ENCODE results near the gene GP9.

GP9 gene

DNA sequence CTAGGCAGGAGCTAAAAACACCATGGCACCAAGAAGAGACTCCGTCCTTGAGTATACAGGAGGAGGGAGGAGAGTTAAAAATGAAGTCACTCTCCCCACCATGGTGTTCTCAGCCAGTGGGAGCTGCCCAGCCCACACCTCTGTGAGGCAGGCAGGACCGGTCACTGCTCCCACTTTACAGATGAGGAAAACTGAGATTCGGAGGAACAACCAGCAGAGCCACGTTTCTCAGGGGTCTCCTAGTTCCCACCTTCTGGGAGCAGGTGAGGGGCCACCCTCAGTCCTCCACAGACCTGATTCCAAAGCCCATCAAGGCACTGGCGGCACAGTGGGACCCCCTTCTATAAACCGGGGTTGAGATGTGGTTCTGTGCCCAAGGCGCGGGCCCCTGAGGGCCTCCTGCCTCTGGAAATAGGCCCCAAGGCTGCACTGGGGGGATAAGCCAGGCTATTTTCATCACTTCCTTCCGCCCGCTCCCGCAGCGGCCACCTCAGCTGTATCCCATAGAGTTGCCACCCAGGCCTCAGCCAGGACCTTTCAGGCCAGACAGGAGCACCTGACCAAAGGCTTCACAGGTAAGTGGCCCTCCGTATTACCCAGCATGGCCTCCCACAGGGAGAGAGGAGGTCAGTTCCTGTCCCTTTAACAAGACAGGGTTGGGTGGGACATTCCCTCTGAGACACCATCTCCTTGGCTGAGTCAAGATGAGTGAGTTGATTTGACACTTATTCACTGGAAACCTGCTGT, at the start of gene GP9:
GP9 (plus strand) TSS at position 504 of the 747 bp plus-strand sequence. CDS start 961 bp downstream, outside the sequence.
- H4K20me1 ChIP-seq (ENCODE audit: insufficient read depth, low read length), result no peaks in the 10 kb centered on the region
- peaks cover 18% of the 10 kb centered on the region; the same call in 1 of the 2 replicates for H3K27me3 ChIP-seq (ENCODE audit: low read depth, low read length)
- H3K27ac ChIP-seq (ENCODE audit: low read length), result no peak within 1 kb of the TSS
- TF ChIP-seq EZH2phosphoT487 (IDR thresholded peaks at IDR 0.05; ENCODE audit: low read depth), result no peak
- TF ChIP-seq, protein P1, sequence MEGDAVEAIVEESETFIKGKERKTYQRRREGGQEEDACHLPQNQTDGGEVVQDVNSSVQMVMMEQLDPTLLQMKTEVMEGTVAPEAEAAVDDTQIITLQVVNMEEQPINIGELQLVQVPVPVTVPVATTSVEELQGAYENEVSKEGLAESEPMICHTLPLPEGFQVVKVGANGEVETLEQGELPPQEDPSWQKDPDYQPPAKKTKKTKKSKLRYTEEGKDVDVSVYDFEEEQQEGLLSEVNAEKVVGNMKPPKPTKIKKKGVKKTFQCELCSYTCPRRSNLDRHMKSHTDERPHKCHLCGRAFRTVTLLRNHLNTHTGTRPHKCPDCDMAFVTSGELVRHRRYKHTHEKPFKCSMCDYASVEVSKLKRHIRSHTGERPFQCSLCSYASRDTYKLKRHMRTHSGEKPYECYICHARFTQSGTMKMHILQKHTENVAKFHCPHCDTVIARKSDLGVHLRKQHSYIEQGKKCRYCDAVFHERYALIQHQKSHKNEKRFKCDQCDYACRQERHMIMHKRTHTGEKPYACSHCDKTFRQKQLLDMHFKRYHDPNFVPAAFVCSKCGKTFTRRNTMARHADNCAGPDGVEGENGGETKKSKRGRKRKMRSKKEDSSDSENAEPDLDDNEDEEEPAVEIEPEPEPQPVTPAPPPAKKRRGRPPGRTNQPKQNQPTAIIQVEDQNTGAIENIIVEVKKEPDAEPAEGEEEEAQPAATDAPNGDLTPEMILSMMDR (IDR thresholded peaks at IDR 0.05; ENCODE audit: low read depth, low read length), result no peak
- H3K9me3 ChIP-seq (ENCODE audit: insufficient read depth, low read length), result no peaks in the 10 kb centered on the region
- H3K4me3 ChIP-seq (ENCODE audit: low read length), result no peak within 1 kb of the TSS
- no peaks in the 10 kb centered on the region for H3K4me1 ChIP-seq (ENCODE audit: low read length)
- H3K4me2 ChIP-seq (ENCODE audit: low read length), result no peak within 1 kb of the TSS
- H3K36me3 ChIP-seq (replicated peaks; ENCODE audit: low read depth, low read length), result no peaks in the 10 kb centered on the region
- H2AFZ ChIP-seq (ENCODE audit: low read depth, low read length), result no peak within 1 kb of the TSS
- H3K9ac ChIP-seq (ENCODE audit: low read length), result no peak within 1 kb of the TSS
- H3K79me2 ChIP-seq (ENCODE audit: low read length), result no peaks in the 10 kb centered on the region

DNA sequence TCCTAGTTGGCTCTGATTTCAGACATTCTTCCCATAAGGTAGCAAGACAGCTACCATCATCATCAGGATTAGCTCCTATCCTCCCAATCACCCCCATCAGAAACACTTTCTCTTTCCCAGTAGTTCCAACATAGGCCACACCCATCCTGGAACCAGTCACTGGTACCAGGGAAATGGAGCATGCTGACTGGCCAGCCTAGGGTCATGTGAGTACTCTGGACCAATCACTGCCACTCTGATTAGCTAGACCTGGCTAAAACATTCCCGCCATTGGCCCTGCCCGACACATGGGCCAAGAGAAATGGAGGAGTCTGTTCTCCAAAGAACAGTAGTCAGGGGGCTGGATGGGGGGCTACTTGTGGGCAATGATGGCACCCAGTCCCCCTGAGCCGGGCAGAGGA, 47.1 kb upstream of the GP9 start:
- Histone ChIP-seq H3K4me2 (ENCODE audit: low read length) (no peak overlapping the region), H3K27ac (ENCODE audit: low read length) (no peak overlapping the region), H3K36me3 (replicated peaks; ENCODE audit: low read depth, low read length) (no peaks in the 10 kb centered on the region), H2AFZ (ENCODE audit: low read depth, low read length) (no peak overlapping the region), H3K79me2 (ENCODE audit: low read length) (no peaks in the 10 kb centered on the region), H3K27me3 (ENCODE audit: low read depth, low read length) (no peaks in the 10 kb centered on the region; the same call in 1 of the 2 replicates), H3K4me1 (ENCODE audit: low read length) (peaks cover 15% of the 10 kb centered on the region), H3K4me3 (ENCODE audit: low read length) (no peak overlapping the region), H4K20me1 (ENCODE audit: insufficient read depth, low read length) (no peaks in the 10 kb centered on the region), H3K9ac (ENCODE audit: low read length) (no peak overlapping the region), H3K9me3 (ENCODE audit: insufficient read depth, low read length) (no peaks in the 10 kb centered on the region)
- TF ChIP-seq EZH2phosphoT487 (IDR thresholded peaks at IDR 0.05; ENCODE audit: low read depth), result no peak
- TF ChIP-seq, protein P1 (IDR thresholded peaks at IDR 0.05; ENCODE audit: low read depth, low read length), result no peak

DNA sequence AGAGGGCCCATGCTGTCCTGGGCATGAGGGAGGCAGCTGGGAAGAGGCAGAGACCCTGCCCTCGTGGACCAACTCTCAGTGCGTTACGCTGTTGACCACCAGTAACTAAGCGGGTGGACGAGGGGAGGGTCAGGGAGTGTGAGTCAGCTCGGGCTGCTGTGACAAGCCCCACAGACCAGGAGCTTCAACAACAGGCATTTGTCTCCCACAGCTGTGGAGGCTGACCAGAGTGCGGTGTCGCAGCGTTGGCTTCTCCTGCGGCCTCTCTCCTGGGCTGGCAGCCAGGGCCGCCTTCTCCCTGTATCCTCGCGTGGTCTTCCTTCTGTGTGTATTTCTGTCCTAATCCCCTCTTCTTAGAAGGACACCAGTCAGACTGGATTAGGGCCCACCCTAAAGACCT, 46.4 kb upstream of the GP9 start:
- Histone ChIP-seq H3K9ac (ENCODE audit: low read length) (no peak overlapping the region), H3K4me3 (ENCODE audit: low read length) (no peak overlapping the region), H3K36me3 (replicated peaks; ENCODE audit: low read depth, low read length) (no peaks in the 10 kb centered on the region), H3K9me3 (ENCODE audit: insufficient read depth, low read length) (no peaks in the 10 kb centered on the region), H3K27ac (ENCODE audit: low read length) (no peak overlapping the region), H4K20me1 (ENCODE audit: insufficient read depth, low read length) (no peaks in the 10 kb centered on the region), H3K4me1 (ENCODE audit: low read length) (peaks cover 15% of the 10 kb centered on the region), H3K4me2 (ENCODE audit: low read length) (no peak overlapping the region), H3K27me3 (ENCODE audit: low read depth, low read length) (peaks cover 2% of the 10 kb centered on the region; the same call in 1 of the 2 replicates), H3K79me2 (ENCODE audit: low read length) (no peaks in the 10 kb centered on the region), H2AFZ (ENCODE audit: low read depth, low read length) (no peak overlapping the region)
- TF ChIP-seq, protein P1 (IDR thresholded peaks at IDR 0.05; ENCODE audit: low read depth, low read length), result no peak
- no peak for TF ChIP-seq EZH2phosphoT487 (IDR thresholded peaks at IDR 0.05; ENCODE audit: low read depth)

DNA sequence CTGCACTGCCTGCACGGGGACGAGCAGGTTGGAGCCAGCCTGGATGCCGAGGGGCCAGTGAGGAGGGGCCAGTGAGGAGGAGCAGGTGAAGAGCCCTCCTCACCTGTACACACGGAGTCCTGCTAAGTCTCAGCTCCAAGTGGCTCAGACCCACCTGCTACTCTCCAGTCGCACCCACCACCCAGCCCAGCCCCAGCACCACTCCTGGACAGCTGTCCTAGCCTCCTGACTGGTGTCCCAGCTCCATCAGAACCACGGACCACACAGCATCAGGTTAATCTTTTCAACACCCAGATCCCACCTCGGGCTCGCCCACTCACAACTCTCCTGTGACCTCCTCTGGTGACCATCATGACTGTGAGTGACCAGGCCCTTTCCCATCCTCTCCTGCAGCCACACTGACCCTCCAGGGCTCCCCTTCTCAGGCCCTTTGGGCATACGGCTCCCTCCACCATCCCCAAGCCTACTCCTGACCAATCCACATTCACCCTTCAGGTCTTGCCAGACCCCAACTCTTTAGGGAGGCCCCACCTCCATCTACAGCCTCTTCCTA, 45.7 kb upstream of the GP9 start:
- Histone ChIP-seq H3K9me3 (ENCODE audit: insufficient read depth, low read length) (no peaks in the 10 kb centered on the region), H3K27ac (ENCODE audit: low read length) (no peak overlapping the region), H4K20me1 (ENCODE audit: insufficient read depth, low read length) (no peaks in the 10 kb centered on the region), H3K4me1 (ENCODE audit: low read length) (peaks cover 15% of the 10 kb centered on the region), H2AFZ (ENCODE audit: low read depth, low read length) (no peak overlapping the region), H3K9ac (ENCODE audit: low read length) (no peak overlapping the region), H3K4me3 (ENCODE audit: low read length) (no peak overlapping the region), H3K4me2 (ENCODE audit: low read length) (no peak overlapping the region), H3K27me3 (ENCODE audit: low read depth, low read length) (peaks cover 5% of the 10 kb centered on the region; the same call in 1 of the 2 replicates), H3K79me2 (ENCODE audit: low read length) (no peaks in the 10 kb centered on the region), H3K36me3 (replicated peaks; ENCODE audit: low read depth, low read length) (no peaks in the 10 kb centered on the region)
- no peak for TF ChIP-seq EZH2phosphoT487 (IDR thresholded peaks at IDR 0.05; ENCODE audit: low read depth)
- TF ChIP-seq, protein P1 (IDR thresholded peaks at IDR 0.05; ENCODE audit: low read depth, low read length), result no peak

All from OCI-LY3 (cell line).